Peyer's patch (tissue), 4 donors: Measurements from ENCODE around the gene PAK1IP1.

ENCODE experiments used
- POLR2A ChIP-seq, 2 donors: fragments of 450-650 bp; IDR thresholded peaks; one replicate each; pipeline ENCODE4 v1.5.1; 2017; ENCODE audit warnings: antibody characterized with exemption in 2 of 2, mild to moderate bottlenecking in 2 of 2, moderate library complexity in 2 of 2
- TF ChIP-seq, protein P1 (sequence below), 6 experiments: fragments of 450-650 bp in 4 of 6; fragments of 200-600 bp in 2 of 6; sonication (generic) in 1 of 6; IDR thresholded peaks; one replicate each; pipeline ENCODE4 v1.5.1; 2017 to 2019; ENCODE audit warnings: antibody characterized with exemption in 6 of 6, mild to moderate bottlenecking in 3 of 6, moderate library complexity in 1 of 6

DNA sequence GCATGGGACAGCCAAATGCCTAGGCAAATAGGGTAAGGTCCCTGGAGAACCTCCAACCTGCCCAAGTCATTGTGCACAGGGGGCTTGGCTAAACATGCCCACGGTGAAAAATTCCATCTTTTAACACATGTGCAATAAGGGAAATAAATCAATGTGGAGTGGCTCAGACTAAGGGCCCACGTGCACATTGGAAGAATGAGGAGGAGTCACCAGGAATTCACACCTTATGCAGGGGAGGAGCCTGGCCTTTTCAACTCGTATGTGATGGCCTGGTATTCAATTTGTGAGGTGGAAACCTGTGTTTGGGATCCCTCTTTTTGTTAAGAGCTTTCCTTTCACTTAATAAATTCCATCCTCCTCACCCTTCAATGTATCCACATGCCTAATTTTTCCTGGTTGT, 13.0 kb upstream of the PAK1IP1 start:
- TF ChIP-seq, protein P1, sequence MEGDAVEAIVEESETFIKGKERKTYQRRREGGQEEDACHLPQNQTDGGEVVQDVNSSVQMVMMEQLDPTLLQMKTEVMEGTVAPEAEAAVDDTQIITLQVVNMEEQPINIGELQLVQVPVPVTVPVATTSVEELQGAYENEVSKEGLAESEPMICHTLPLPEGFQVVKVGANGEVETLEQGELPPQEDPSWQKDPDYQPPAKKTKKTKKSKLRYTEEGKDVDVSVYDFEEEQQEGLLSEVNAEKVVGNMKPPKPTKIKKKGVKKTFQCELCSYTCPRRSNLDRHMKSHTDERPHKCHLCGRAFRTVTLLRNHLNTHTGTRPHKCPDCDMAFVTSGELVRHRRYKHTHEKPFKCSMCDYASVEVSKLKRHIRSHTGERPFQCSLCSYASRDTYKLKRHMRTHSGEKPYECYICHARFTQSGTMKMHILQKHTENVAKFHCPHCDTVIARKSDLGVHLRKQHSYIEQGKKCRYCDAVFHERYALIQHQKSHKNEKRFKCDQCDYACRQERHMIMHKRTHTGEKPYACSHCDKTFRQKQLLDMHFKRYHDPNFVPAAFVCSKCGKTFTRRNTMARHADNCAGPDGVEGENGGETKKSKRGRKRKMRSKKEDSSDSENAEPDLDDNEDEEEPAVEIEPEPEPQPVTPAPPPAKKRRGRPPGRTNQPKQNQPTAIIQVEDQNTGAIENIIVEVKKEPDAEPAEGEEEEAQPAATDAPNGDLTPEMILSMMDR (IDR thresholded peaks at IDR 0.05), result no peak
- no peak for TF ChIP-seq POLR2A (IDR thresholded peaks at IDR 0.05)
